Activated naive CD4-positive, alpha-beta T cell treated with anti-CD3 and anti-CD28 coated beads, Interleukin-2, amount 50 U/mL, for 72 hours (primary cell): ENCODE data around the gene USP5. TPM values are rescaled to one million over a fixed set of nuclear protein-coding genes. Genes with fewer than 3 reads are reported as not detected.
A peak's percentile ranks its signal among the peaks of the same experiment; 100 is the strongest.
"Not testable (repeated sequence)": the region's sequence is repeated elsewhere in the genome, so short reads cannot be mapped to it uniquely, and the experiment has no call there.

Experiments used
- ATAC-seq, 2 donors: fragments of 150-1000 bp; cut with Tn5 transposase; 2 replicates each; pipeline ENCODE4 v1.10.0; 2021; ENCODE audit warnings: mild to moderate bottlenecking in 2 of 2, moderate library complexity in 2 of 2
- DNase-seq, 2 donors: peaks; one replicate each; pipeline ENCODE4 v3.0.0; 2021 to 2022; ENCODE audit warnings: low spot score in 2 of 2
- H3K27ac Mint-ChIP-seq, 2 donors: one replicate each; pipeline ENCODE4 v1.8.0; 2022; ENCODE audit warnings: mild to moderate bottlenecking in 2 of 2, mixed read lengths in 2 of 2
- H3K36me3 Mint-ChIP-seq, 2 donors: one replicate each; pipeline ENCODE4 v1.8.0; 2022; ENCODE audit warnings: mixed read lengths in 2 of 2
- H3K9me3 Mint-ChIP-seq, 2 donors: one replicate each; pipeline ENCODE4 v1.8.0; 2022; ENCODE audit warnings: mixed read lengths in 2 of 2
- total RNA-seq, 2 donors: library from RNA; stranded (reverse); gene quantifications; one replicate each; pipeline ENCODE4 v1.2.3, GENCODE V29; 2022

Gene USP5
- total RNA-seq, 2 donors from 2014 or later: 132 to 166 TPM

- not testable (repeated sequence) for H3K27ac Mint-ChIP-seq, ATAC-seq, H3K9me3 Mint-ChIP-seq, H3K36me3 Mint-ChIP-seq, DNase-seq
Observed at GRCh38 chr12:6886206-6886999, 34.5 kb downstream of the USP5 start.

GRCh38 chr12:6887460-6887859 is 35.5 kb downstream of the USP5 start:
- Mint-ChIP-seq H3K36me3 (peaks cover 0 to 8% of the 10 kb centered on the region in 2 donors), H3K9me3 (no peaks in the 10 kb centered on the region), H3K27ac (no peak overlapping the region)
- DNase-seq (no peak), ATAC-seq (no peak)

GRCh38 chr12:6888360-6888759 is 36.4 kb downstream of the USP5 start:
- Mint-ChIP-seq H3K9me3 (no peaks in the 10 kb centered on the region), H3K36me3 (peaks cover 0 to 8% of the 10 kb centered on the region in 2 donors), H3K27ac (no peak overlapping the region)
- ATAC-seq (no peak), DNase-seq (no peak)

GRCh38 chr12:6888794-6889193 is 36.8 kb downstream of the USP5 start:
- not testable (repeated sequence) for H3K27ac Mint-ChIP-seq, DNase-seq, ATAC-seq, H3K36me3 Mint-ChIP-seq, H3K9me3 Mint-ChIP-seq

- ATAC-seq, DNase-seq, H3K9me3 Mint-ChIP-seq, H3K36me3 Mint-ChIP-seq: not testable (repeated sequence)
- peak overlapping the region; percentile 74 to 90 for H3K27ac Mint-ChIP-seq
Observed at GRCh38 chr12:6889775-6890573, 38.0 kb downstream of the USP5 start.

GRCh38 chr12:6890789-6891645 is 39.1 kb downstream of the USP5 start:
- peak overlapping the region; percentile 89 to 90 for H3K27ac Mint-ChIP-seq
- ATAC-seq: peak; percentile 95 to 96
- peak; percentile 99 for DNase-seq
- H3K36me3 Mint-ChIP-seq: no peaks in the 10 kb centered on the region
- H3K9me3 Mint-ChIP-seq: no peaks in the 10 kb centered on the region

- Mint-ChIP-seq H3K36me3 (no peaks in the 10 kb centered on the region), H3K27ac (peak overlapping the region; percentile 89 to 90), H3K9me3 (no peaks in the 10 kb centered on the region)
- DNase-seq: peak in 1 of 2 donors; percentile 10
- peak; percentile 3 to 47 for ATAC-seq
Observed at GRCh38 chr12:6891646-6892001, 39.7 kb downstream of the USP5 start.

GRCh38 chr12:6892683-6893082 is 40.7 kb downstream of the USP5 start:
- not testable (repeated sequence) for ATAC-seq, H3K36me3 Mint-ChIP-seq, H3K9me3 Mint-ChIP-seq, DNase-seq
- peak overlapping the region in 1 of 2 donors; percentile 90 for H3K27ac Mint-ChIP-seq

GRCh38 chr12:6894321-6894720 is 42.4 kb downstream of the USP5 start:
- H3K36me3 Mint-ChIP-seq: no peaks in the 10 kb centered on the region
- DNase-seq (no peak), ATAC-seq (no peak)
- no peak overlapping the region for H3K27ac Mint-ChIP-seq
- no peaks in the 10 kb centered on the region for H3K9me3 Mint-ChIP-seq

- Mint-ChIP-seq H3K36me3 (no peaks in the 10 kb centered on the region), H3K27ac (no peak overlapping the region), H3K9me3 (no peaks in the 10 kb centered on the region)
- DNase-seq (no peak), ATAC-seq (no peak)
Observed at GRCh38 chr12:6896846-6897435, 45.0 kb downstream of the USP5 start.

GRCh38 chr12:6899427-6899826 is 47.5 kb downstream of the USP5 start:
- H3K36me3 Mint-ChIP-seq: no peaks in the 10 kb centered on the region
- no peak overlapping the region for H3K27ac Mint-ChIP-seq
- no peaks in the 10 kb centered on the region for H3K9me3 Mint-ChIP-seq
- no peak for ATAC-seq
- no peak for DNase-seq

GRCh38 chr12:6899837-6900519 is 48.0 kb downstream of the USP5 start:
- no peak for DNase-seq
- Mint-ChIP-seq H3K36me3 (no peaks in the 10 kb centered on the region), H3K27ac (no peak overlapping the region), H3K9me3 (no peaks in the 10 kb centered on the region)
- no peak for ATAC-seq

GRCh38 chr12:6902448-6902847 is 50.5 kb downstream of the USP5 start:
- no peak for DNase-seq
- no peaks in the 10 kb centered on the region for H3K36me3 Mint-ChIP-seq
- H3K27ac Mint-ChIP-seq: no peak overlapping the region
- no peaks in the 10 kb centered on the region for H3K9me3 Mint-ChIP-seq
- no peak for ATAC-seq

- no peaks in the 10 kb centered on the region for H3K9me3 Mint-ChIP-seq
- DNase-seq (no peak), ATAC-seq (no peak)
- H3K27ac Mint-ChIP-seq: no peak overlapping the region
- no peaks in the 10 kb centered on the region for H3K36me3 Mint-ChIP-seq
Observed at GRCh38 chr12:6903722-6904121, 51.8 kb downstream of the USP5 start.

- ATAC-seq (peak; percentile 93 to 98), DNase-seq (peak; percentile 95 to 97)
- Mint-ChIP-seq H3K27ac (no peak within 1 kb of the TSS), H3K36me3 (no peaks in the 10 kb centered on the region), H3K9me3 (no peaks in the 10 kb centered on the region)
Observed at GRCh38 chr12:6904280-6905276, 52.6 kb downstream of the USP5 start, which contains the start of gene LRRC23. TSS of gene LRRC23 (plus strand) at chr12:6904822. CDS start at chr12:6905634, 812 bp downstream.
